Measurements from ENCODE around the gene MBD5.

GRCh38 chr2:148132412-148132811, 111.5 kb downstream of the MBD5 start:
- no peak for TF ChIP-seq YY1 (IDR thresholded peaks at IDR 0.05; ENCODE audit: insufficient read depth, insufficient read length)
- TF ChIP-seq SUZ12 (IDR thresholded peaks at IDR 0.05; ENCODE audit: extremely low read depth, insufficient read depth, insufficient read length): no peak
- no peak for TF ChIP-seq ZNF274 (IDR thresholded peaks at IDR 0.05; ENCODE audit: low read depth, low read length)

Data from NT2/D1 (cell line).